Mucosa of stomach (tissue), 1 donor: ENCODE results near the gene GALNT14.

Source experiments
- H3K27me3 ChIP-seq: one replicate; pipeline ENCODE4 v1.7.0; 2013; ENCODE audit warnings: mild to moderate bottlenecking, low read length; ENCODE audit not compliant: control insufficient read depth, insufficient read depth
- H3K36me3 ChIP-seq: one replicate; pipeline ENCODE4 v1.7.0; 2013; ENCODE audit warnings: low read length; ENCODE audit not compliant: control insufficient read depth, insufficient read depth
- H3K4me1 ChIP-seq: one replicate; pipeline ENCODE4 v1.7.0; 2013; ENCODE audit warnings: mild to moderate bottlenecking, low read length; ENCODE audit not compliant: control insufficient read depth, insufficient read depth
- H3K4me3 ChIP-seq: one replicate; pipeline ENCODE4 v1.7.0; 2013; ENCODE audit warnings: low read length
- H3K9ac ChIP-seq: one replicate; pipeline ENCODE4 v1.7.0; 2013; ENCODE audit warnings: mild to moderate bottlenecking, low read length, moderate library complexity
- H3K9me3 ChIP-seq: one replicate; pipeline ENCODE4 v1.7.0; 2013; ENCODE audit warnings: mild to moderate bottlenecking, low read length, moderate library complexity; ENCODE audit not compliant: control insufficient read depth
- donor health status: Pancreatic carcinoma.

GALNT14 gene

DNA sequence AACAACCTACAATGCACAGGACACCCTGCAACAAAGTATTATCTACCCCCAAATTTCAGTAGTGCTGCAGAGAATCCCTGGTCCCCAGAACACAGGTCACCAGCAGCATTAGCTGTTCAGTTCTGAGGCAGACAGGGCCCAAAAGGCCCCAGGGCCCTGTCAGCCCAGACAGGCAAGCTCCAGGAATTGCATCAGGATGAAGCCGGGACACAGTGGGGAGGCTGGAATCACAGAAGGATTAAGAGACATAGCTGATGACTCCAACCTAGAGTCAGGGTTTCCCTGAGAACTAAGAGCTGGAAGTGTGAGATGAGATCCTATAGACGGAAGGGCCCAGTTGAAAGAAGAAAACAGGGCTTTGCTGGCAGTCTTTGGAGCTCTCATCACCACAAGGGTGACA lies 148.1 kb downstream of the GALNT14 start:
- no peaks in the 10 kb centered on the region for H3K4me1 ChIP-seq
- no peaks in the 10 kb centered on the region for H3K27me3 ChIP-seq
- H3K36me3 ChIP-seq: no peaks in the 10 kb centered on the region
- H3K9me3 ChIP-seq: no peaks in the 10 kb centered on the region
- no peak overlapping the region for H3K4me3 ChIP-seq
- no peak overlapping the region for H3K9ac ChIP-seq

DNA sequence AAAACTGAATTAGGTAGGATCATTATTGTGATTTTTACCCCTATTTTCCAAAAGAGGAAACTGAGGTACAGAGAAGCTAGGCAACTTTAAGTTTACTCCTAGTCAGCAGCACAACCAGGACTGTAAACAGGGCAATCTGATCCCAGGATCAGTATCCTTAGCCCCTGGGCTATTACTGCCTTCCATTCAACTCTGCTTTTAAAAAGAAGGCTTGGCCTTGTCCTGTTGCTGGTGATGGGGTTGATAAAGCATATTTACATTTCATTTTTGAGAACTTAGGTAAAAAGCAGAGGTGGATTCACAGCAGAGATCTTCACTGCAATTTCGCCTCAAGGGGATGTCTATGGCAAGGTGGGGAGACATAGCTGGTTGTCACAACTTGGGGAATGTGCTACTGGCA lies 148.5 kb downstream of the GALNT14 start:
- Histone ChIP-seq H3K9me3 (no peaks in the 10 kb centered on the region), H3K9ac (no peak overlapping the region), H3K4me1 (no peaks in the 10 kb centered on the region), H3K4me3 (no peak overlapping the region), H3K36me3 (no peaks in the 10 kb centered on the region), H3K27me3 (no peaks in the 10 kb centered on the region)

GRCh38 chr2:30987566-30987965 lies 150.7 kb downstream of the GALNT14 start:
- H3K9ac ChIP-seq: no peak overlapping the region
- H3K4me3 ChIP-seq: no peak overlapping the region
- H3K27me3 ChIP-seq: no peaks in the 10 kb centered on the region
- H3K36me3 ChIP-seq: no peaks in the 10 kb centered on the region
- no peaks in the 10 kb centered on the region for H3K4me1 ChIP-seq
- H3K9me3 ChIP-seq: no peaks in the 10 kb centered on the region

- no peaks in the 10 kb centered on the region for H3K9me3 ChIP-seq
- no peaks in the 10 kb centered on the region for H3K27me3 ChIP-seq
- no peak overlapping the region for H3K4me3 ChIP-seq
- no peak overlapping the region for H3K9ac ChIP-seq
- H3K36me3 ChIP-seq: no peaks in the 10 kb centered on the region
- H3K4me1 ChIP-seq: no peaks in the 10 kb centered on the region
These were observed 152.0 kb downstream of the GALNT14 start for GRCh38 chr2:30986231-30986580.

GRCh38 chr2:30985493-30986230 lies 152.6 kb downstream of the GALNT14 start:
- no peaks in the 10 kb centered on the region for H3K27me3 ChIP-seq
- no peaks in the 10 kb centered on the region for H3K36me3 ChIP-seq
- H3K4me1 ChIP-seq: no peaks in the 10 kb centered on the region
- no peak overlapping the region for H3K9ac ChIP-seq
- no peak overlapping the region for H3K4me3 ChIP-seq
- no peaks in the 10 kb centered on the region for H3K9me3 ChIP-seq

GRCh38 chr2:30984148-30984547 lies 154.1 kb downstream of the GALNT14 start:
- H3K4me1 ChIP-seq: no peaks in the 10 kb centered on the region
- H3K9me3 ChIP-seq: no peaks in the 10 kb centered on the region
- no peak overlapping the region for H3K9ac ChIP-seq
- no peaks in the 10 kb centered on the region for H3K36me3 ChIP-seq
- no peak overlapping the region for H3K4me3 ChIP-seq
- H3K27me3 ChIP-seq: no peaks in the 10 kb centered on the region

- no peaks in the 10 kb centered on the region for H3K36me3 ChIP-seq
- no peak overlapping the region for H3K4me3 ChIP-seq
- no peaks in the 10 kb centered on the region for H3K9me3 ChIP-seq
- no peak overlapping the region for H3K9ac ChIP-seq
- no peaks in the 10 kb centered on the region for H3K4me1 ChIP-seq
- no peaks in the 10 kb centered on the region for H3K27me3 ChIP-seq
These were observed 156.7 kb downstream of the GALNT14 start for GRCh38 chr2:30981510-30981909.

DNA sequence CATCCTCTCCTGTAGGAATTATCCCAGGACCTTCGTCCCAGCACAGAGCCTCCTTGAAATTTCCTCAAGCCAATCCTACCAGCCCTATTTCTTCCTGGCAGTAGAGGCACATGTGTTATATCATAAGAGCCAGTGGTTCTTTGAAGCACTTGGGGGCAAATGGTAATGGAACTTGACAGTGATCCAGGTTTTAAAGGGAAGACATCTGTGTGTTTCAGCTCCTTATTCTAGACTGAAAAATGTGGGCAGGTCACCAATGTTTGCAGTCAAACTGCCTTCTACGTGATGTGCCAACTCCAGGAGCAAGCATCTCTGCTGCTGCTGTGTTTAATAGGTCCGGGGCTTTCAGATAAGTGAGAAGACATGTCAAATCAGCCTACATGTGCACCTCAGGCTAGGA lies 157.1 kb downstream of the GALNT14 start:
- no peak overlapping the region for H3K4me3 ChIP-seq
- no peaks in the 10 kb centered on the region for H3K27me3 ChIP-seq

DNA sequence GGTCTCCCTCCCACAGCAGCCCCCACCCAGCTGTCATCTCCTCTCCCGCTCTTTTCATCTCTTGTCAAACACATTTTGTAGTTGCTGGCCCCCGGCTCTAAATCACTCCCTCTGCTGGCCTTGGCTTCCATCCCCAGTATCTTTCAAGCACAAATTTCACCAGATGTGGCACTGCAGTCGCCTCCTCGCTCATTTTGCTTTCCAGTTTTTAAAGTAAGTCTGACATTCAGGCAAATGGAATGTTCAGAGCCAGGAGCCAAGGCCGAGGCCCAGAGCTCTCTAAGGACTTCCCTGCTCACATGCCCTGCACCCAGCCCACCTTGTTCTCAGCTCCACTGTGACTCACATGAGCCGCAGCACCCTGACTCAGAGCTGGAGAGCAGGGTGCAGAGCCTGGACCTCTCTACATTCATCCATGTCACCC lies 158.4 kb downstream of the GALNT14 start:
- no peaks in the 10 kb centered on the region for H3K27me3 ChIP-seq
- no peaks in the 10 kb centered on the region for H3K4me1 ChIP-seq
- no peak overlapping the region for H3K9ac ChIP-seq
- no peaks in the 10 kb centered on the region for H3K9me3 ChIP-seq
- H3K4me3 ChIP-seq: no peak overlapping the region
- no peaks in the 10 kb centered on the region for H3K36me3 ChIP-seq

More for the DNA sequence above, 157.1 kb downstream of the GALNT14 start:
- Histone ChIP-seq H3K4me1 (no peaks in the 10 kb centered on the region), H3K9ac (no peak overlapping the region), H3K36me3 (no peaks in the 10 kb centered on the region), H3K9me3 (no peaks in the 10 kb centered on the region)

- H3K36me3 ChIP-seq: no peaks in the 10 kb centered on the region
These were observed 159.4 kb downstream of the GALNT14 start for GRCh38 chr2:30978854-30979253.

GRCh38 chr2:30978044-30978443 lies 160.2 kb downstream of the GALNT14 start:
- H3K27me3 ChIP-seq: no peaks in the 10 kb centered on the region
- no peaks in the 10 kb centered on the region for H3K36me3 ChIP-seq
- no peak overlapping the region for H3K9ac ChIP-seq
- H3K4me1 ChIP-seq: no peaks in the 10 kb centered on the region
- no peak overlapping the region for H3K4me3 ChIP-seq
- H3K9me3 ChIP-seq: no peaks in the 10 kb centered on the region

More at GRCh38 chr2:30978854-30979253, 159.4 kb downstream of the GALNT14 start:
- no peak overlapping the region for H3K9ac ChIP-seq
- no peaks in the 10 kb centered on the region for H3K27me3 ChIP-seq
- H3K4me1 ChIP-seq: no peaks in the 10 kb centered on the region
- no peaks in the 10 kb centered on the region for H3K9me3 ChIP-seq
- H3K4me3 ChIP-seq: no peak overlapping the region

DNA sequence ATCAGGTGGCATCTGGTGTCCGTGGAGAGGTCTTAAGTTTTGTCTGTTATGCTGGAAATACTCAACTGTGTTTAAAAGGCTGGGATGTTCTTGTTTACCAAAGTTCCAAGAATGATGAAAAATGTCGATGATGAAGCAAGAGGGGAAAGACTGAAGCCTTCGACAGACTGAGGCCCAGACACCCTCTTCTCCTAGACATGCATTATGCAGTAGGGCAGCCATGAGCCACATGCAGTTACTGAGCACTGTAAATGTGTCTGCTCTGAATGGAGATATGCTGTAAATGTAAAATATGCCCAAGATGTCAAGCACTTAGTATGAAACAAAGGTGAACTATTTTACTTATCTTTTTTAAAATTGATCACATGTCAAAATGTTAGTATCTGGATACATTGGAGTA lies 163.1 kb downstream of the GALNT14 start:
- Histone ChIP-seq H3K4me1 (no peaks in the 10 kb centered on the region), H3K9me3 (no peaks in the 10 kb centered on the region), H3K9ac (no peak overlapping the region), H3K36me3 (no peaks in the 10 kb centered on the region), H3K4me3 (no peak overlapping the region), H3K27me3 (no peaks in the 10 kb centered on the region)

DNA sequence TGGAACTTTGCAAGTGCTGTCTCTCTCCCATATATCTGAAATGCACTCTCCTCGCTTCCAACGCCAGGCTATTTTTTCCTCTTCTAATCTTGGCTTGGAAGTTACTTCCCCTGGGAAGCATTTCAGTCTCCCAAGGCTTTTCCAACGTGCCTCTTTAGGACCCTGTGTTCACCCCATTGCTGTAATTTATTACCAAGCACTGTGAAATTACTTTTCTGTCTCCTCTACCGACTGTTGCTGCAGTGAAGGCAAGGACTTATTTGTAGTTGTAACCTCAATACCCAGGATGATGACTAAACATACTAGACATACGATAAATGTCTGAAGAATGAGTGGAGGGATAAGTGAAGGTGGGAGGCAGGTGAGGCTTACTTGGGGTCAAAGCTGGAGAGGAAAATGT lies 163.7 kb downstream of the GALNT14 start:
- Histone ChIP-seq H3K9ac (no peak overlapping the region), H3K9me3 (no peaks in the 10 kb centered on the region)

More for the DNA sequence above, 163.7 kb downstream of the GALNT14 start:
- H3K27me3 ChIP-seq: no peaks in the 10 kb centered on the region
- no peaks in the 10 kb centered on the region for H3K36me3 ChIP-seq
- H3K4me1 ChIP-seq: no peaks in the 10 kb centered on the region
- H3K4me3 ChIP-seq: no peak overlapping the region
